DMS79 treated with DMSO at 0.1 percent for 48 hours (cell line): ENCODE measurements around the gene A1CF.

Experiments
- DNase-seq: peaks from one replicate; lab custom pipeline; 2025; lab: John Stamatoyannopoulos, UW

A1CF gene

GRCh38 chr10:50861370-50861769 lies 24.1 kb downstream of the A1CF start:
- DNase-seq: no peak

GRCh38 chr10:50857579-50857978 lies 27.8 kb downstream of the A1CF start:
- DNase-seq: no peak

- no peak for DNase-seq
Measured at GRCh38 chr10:50855461-50855860, 30.0 kb downstream of the A1CF start.

- no peak for DNase-seq
Measured at GRCh38 chr10:50855015-50855414, 30.4 kb downstream of the A1CF start.

GRCh38 chr10:50853557-50853956 lies 31.9 kb downstream of the A1CF start:
- no peak for DNase-seq

- no peak for DNase-seq
Measured at GRCh38 chr10:50851884-50852671, 33.3 kb downstream of the A1CF start.

- DNase-seq: no peak
Measured at GRCh38 chr10:50850578-50851230, 34.7 kb downstream of the A1CF start.

GRCh38 chr10:50846753-50847152 lies 38.7 kb downstream of the A1CF start:
- no peak for DNase-seq

- no peak for DNase-seq
Measured at GRCh38 chr10:50837095-50837494, 48.3 kb downstream of the A1CF start.

GRCh38 chr10:50832171-50832751 lies 53.2 kb downstream of the A1CF start:
- no peak for DNase-seq

GRCh38 chr10:50830066-50830465 lies 55.4 kb downstream of the A1CF start:
- no peak for DNase-seq

GRCh38 chr10:50824782-50825181 lies 60.6 kb downstream of the A1CF start:
- DNase-seq: no peak

GRCh38 chr10:50823789-50824188 lies 61.6 kb downstream of the A1CF start:
- no peak for DNase-seq

- no peak for DNase-seq
Measured at GRCh38 chr10:50809596-50809995, 75.8 kb downstream of the A1CF start.

- DNase-seq: no peak
Measured at GRCh38 chr10:50807851-50808776, 77.3 kb downstream of the A1CF start.

- peak; percentile 1 for DNase-seq
Measured at GRCh38 chr10:50805981-50806622, 79.3 kb downstream of the A1CF start.

- DNase-seq: no peak
Measured at GRCh38 chr10:50799595-50799994, 85.8 kb downstream of the A1CF start.

- DNase-seq: no peak
Measured at GRCh38 chr10:50798297-50798696, 87.1 kb downstream of the A1CF start.

- DNase-seq: no peak
Measured at GRCh38 chr10:50796693-50797092, 88.7 kb downstream of the A1CF start.

GRCh38 chr10:50794490-50794889 lies 90.9 kb downstream of the A1CF start:
- DNase-seq: no peak
